Fibroblast of upper back skin (primary cell): ENCODE measurements around the gene MYLK4.

Experiments used
- DNase-seq: peaks from one replicate; pipeline ENCODE4 v3.0.0-alpha.2; 2013

The MYLK4 gene

GRCh38 chr6:2688401-2689064 is 62.2 kb downstream of the MYLK4 start:
- DNase-seq, result peak; percentile 81

- DNase-seq, result peak; percentile 77
Observed at GRCh38 chr6:2687456-2687855, 63.3 kb downstream of the MYLK4 start.

GRCh38 chr6:2686515-2686914 is 64.2 kb downstream of the MYLK4 start:
- no peak for DNase-seq

- DNase-seq, result no peak
Observed at GRCh38 chr6:2684766-2685754, 65.7 kb downstream of the MYLK4 start.

GRCh38 chr6:2684103-2684749 is 66.5 kb downstream of the MYLK4 start:
- no peak for DNase-seq

GRCh38 chr6:2680264-2680922 is 70.3 kb downstream of the MYLK4 start:
- no peak for DNase-seq

GRCh38 chr6:2677080-2677593 is 73.6 kb downstream of the MYLK4 start:
- no peak for DNase-seq

- no peak for DNase-seq
Observed at GRCh38 chr6:2676048-2676447, 74.7 kb downstream of the MYLK4 start.

GRCh38 chr6:2674857-2675256 is 75.9 kb downstream of the MYLK4 start:
- no peak for DNase-seq

GRCh38 chr6:2669067-2669700 is 81.5 kb downstream of the MYLK4 start:
- DNase-seq, result no peak

GRCh38 chr6:2667617-2668016 is 83.1 kb downstream of the MYLK4 start:
- DNase-seq, result no peak

GRCh38 chr6:2666906-2667575 is 83.7 kb downstream of the MYLK4 start:
- no peak for DNase-seq

GRCh38 chr6:2665146-2666070 is 85.3 kb downstream of the MYLK4 start:
- DNase-seq, result no peak

- DNase-seq, result no peak
Observed at GRCh38 chr6:2663123-2663522, 87.6 kb downstream of the MYLK4 start.

GRCh38 chr6:2661651-2662050 is 89.1 kb downstream of the MYLK4 start:
- DNase-seq, result no peak

GRCh38 chr6:2659882-2660281 is 90.8 kb downstream of the MYLK4 start:
- no peak for DNase-seq

GRCh38 chr6:2659381-2659780 is 91.3 kb downstream of the MYLK4 start:
- DNase-seq, result no peak

- DNase-seq, result no peak
Observed at GRCh38 chr6:2658788-2659187, 91.9 kb downstream of the MYLK4 start.

GRCh38 chr6:2656460-2657079 is 94.2 kb downstream of the MYLK4 start:
- DNase-seq, result no peak

GRCh38 chr6:2655844-2656433 is 94.8 kb downstream of the MYLK4 start:
- no peak for DNase-seq
